Measurements from ENCODE around the gene COPS2. TPM values are rescaled to one million over a fixed set of nuclear protein-coding genes. Genes with fewer than 3 reads are reported as not detected.

COPS2 gene
- total RNA-seq, 1 experiment from 2014 or later = 83.8 TPM

GRCh38 chr15:49168016-49168415 lies 12.6 kb upstream of the COPS2 start:
- peaks cover 11% of the 10 kb centered on the region for H3K36me3 Mint-ChIP-seq (ENCODE audit: insufficient read depth, unreplicated experiment)
- Histone ChIP-seq H3K9me3 (no peaks in the 10 kb centered on the region), H3K27me3 (replicated peaks; ENCODE audit: control insufficient read depth, insufficient read depth, low read length) (no peaks in the 10 kb centered on the region), H3K4me1 (peaks cover 6% of the 10 kb centered on the region), H3K4me3 (ENCODE audit: low read depth, low read length) (no peak overlapping the region), H3K36me3 (ENCODE audit: control insufficient read depth, insufficient read depth, low read length) (no peaks in the 10 kb centered on the region)
- CTCF ChIA-PET = no interaction called here
- no peaks in the 10 kb centered on the region for H3K27me3 Mint-ChIP-seq (ENCODE audit: insufficient read depth, unreplicated experiment)
- no TSS peak for BruUV-seq (replicated peaks)
- H3K9me3 Mint-ChIP-seq (ENCODE audit: unreplicated experiment) = no peaks in the 10 kb centered on the region
- DNase-seq = no peak
- POLR2A ChIA-PET = no interaction called here
- no peak overlapping the region for H3K27ac Mint-ChIP-seq (ENCODE audit: unreplicated experiment)
- intact Hi-C loops (cut with micrococcal nuclease; ENCODE audit: unreplicated experiment) = no loop called here
- TF ChIP-seq, protein P1, sequence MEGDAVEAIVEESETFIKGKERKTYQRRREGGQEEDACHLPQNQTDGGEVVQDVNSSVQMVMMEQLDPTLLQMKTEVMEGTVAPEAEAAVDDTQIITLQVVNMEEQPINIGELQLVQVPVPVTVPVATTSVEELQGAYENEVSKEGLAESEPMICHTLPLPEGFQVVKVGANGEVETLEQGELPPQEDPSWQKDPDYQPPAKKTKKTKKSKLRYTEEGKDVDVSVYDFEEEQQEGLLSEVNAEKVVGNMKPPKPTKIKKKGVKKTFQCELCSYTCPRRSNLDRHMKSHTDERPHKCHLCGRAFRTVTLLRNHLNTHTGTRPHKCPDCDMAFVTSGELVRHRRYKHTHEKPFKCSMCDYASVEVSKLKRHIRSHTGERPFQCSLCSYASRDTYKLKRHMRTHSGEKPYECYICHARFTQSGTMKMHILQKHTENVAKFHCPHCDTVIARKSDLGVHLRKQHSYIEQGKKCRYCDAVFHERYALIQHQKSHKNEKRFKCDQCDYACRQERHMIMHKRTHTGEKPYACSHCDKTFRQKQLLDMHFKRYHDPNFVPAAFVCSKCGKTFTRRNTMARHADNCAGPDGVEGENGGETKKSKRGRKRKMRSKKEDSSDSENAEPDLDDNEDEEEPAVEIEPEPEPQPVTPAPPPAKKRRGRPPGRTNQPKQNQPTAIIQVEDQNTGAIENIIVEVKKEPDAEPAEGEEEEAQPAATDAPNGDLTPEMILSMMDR (IDR thresholded peaks at IDR 0.05; ENCODE audit: insufficient read depth in 1 of 2, low read depth in 1 of 2, low read length in 1 of 2, severe bottlenecking in 1 of 2, unreplicated experiment in 1 of 2) = no peak
- no peak overlapping the region for H3K4me3 Mint-ChIP-seq (ENCODE audit: unreplicated experiment)
- peaks cover 4% of the 10 kb centered on the region for H3K4me1 Mint-ChIP-seq (ENCODE audit: low read depth, unreplicated experiment)

- POLR2A ChIA-PET = no interaction called here
- Histone ChIP-seq H3K4me3 (ENCODE audit: low read depth, low read length) (no peak overlapping the region), H3K36me3 (ENCODE audit: control insufficient read depth, insufficient read depth, low read length) (no peaks in the 10 kb centered on the region), H3K27me3 (replicated peaks; ENCODE audit: control insufficient read depth, insufficient read depth, low read length) (no peaks in the 10 kb centered on the region), H3K4me1 (peaks cover 6% of the 10 kb centered on the region), H3K9me3 (no peaks in the 10 kb centered on the region)
- TF ChIP-seq, protein P1 (IDR thresholded peaks at IDR 0.05; ENCODE audit: insufficient read depth in 1 of 2, low read depth in 1 of 2, low read length in 1 of 2, severe bottlenecking in 1 of 2, unreplicated experiment in 1 of 2) = no peak
- no peak overlapping the region for H3K27ac Mint-ChIP-seq (ENCODE audit: unreplicated experiment)
- H3K9me3 Mint-ChIP-seq (ENCODE audit: unreplicated experiment) = no peaks in the 10 kb centered on the region
- BruUV-seq (replicated peaks) = no TSS peak
- no peaks in the 10 kb centered on the region for H3K4me1 Mint-ChIP-seq (ENCODE audit: low read depth, unreplicated experiment)
- H3K27me3 Mint-ChIP-seq (ENCODE audit: insufficient read depth, unreplicated experiment) = no peaks in the 10 kb centered on the region
- intact Hi-C loops (cut with micrococcal nuclease; ENCODE audit: unreplicated experiment) = no loop called here
- H3K36me3 Mint-ChIP-seq (ENCODE audit: insufficient read depth, unreplicated experiment) = peaks cover 2% of the 10 kb centered on the region
- no peak for DNase-seq
- no peak overlapping the region for H3K4me3 Mint-ChIP-seq (ENCODE audit: unreplicated experiment)
- CTCF ChIA-PET = no interaction called here
Measured at GRCh38 chr15:49164865-49165264, 9.5 kb upstream of the COPS2 start.

GRCh38 chr15:49163678-49164077 lies 8.3 kb upstream of the COPS2 start:
- Histone ChIP-seq H3K36me3 (ENCODE audit: control insufficient read depth, insufficient read depth, low read length) (no peaks in the 10 kb centered on the region), H3K9me3 (no peaks in the 10 kb centered on the region), H3K4me1 (no peaks in the 10 kb centered on the region), H3K27me3 (replicated peaks; ENCODE audit: control insufficient read depth, insufficient read depth, low read length) (no peaks in the 10 kb centered on the region), H3K4me3 (ENCODE audit: low read depth, low read length) (no peak overlapping the region)
- no peak overlapping the region for H3K4me3 Mint-ChIP-seq (ENCODE audit: unreplicated experiment)
- POLR2A ChIA-PET = no interaction called here
- no peaks in the 10 kb centered on the region for H3K9me3 Mint-ChIP-seq (ENCODE audit: unreplicated experiment)
- intact Hi-C loops (cut with micrococcal nuclease; ENCODE audit: unreplicated experiment) = no loop called here
- TF ChIP-seq, protein P1 (IDR thresholded peaks at IDR 0.05; ENCODE audit: insufficient read depth in 1 of 2, low read depth in 1 of 2, low read length in 1 of 2, severe bottlenecking in 1 of 2, unreplicated experiment in 1 of 2) = no peak
- H3K27me3 Mint-ChIP-seq (ENCODE audit: insufficient read depth, unreplicated experiment) = no peaks in the 10 kb centered on the region
- no peaks in the 10 kb centered on the region for H3K36me3 Mint-ChIP-seq (ENCODE audit: insufficient read depth, unreplicated experiment)
- no TSS peak for BruUV-seq (replicated peaks)
- no peak overlapping the region for H3K27ac Mint-ChIP-seq (ENCODE audit: unreplicated experiment)
- no peak for DNase-seq
- CTCF ChIA-PET = no interaction called here
- no peaks in the 10 kb centered on the region for H3K4me1 Mint-ChIP-seq (ENCODE audit: low read depth, unreplicated experiment)

All from Caco-2 (cell line).